K562 (cell line): ENCODE results near the gene XRRA1. TPM values are rescaled to one million over a fixed set of nuclear protein-coding genes. Genes with fewer than 3 reads are reported as not detected.

Experiments
- ATAC-seq: fragments of 200-7000 bp; cut with Tn5 transposase; 3 replicates; pipeline ENCODE4 v1.9.1; 2020; ENCODE audit warnings: moderate library complexity
- BruUV-seq: library from RNA; stranded (reverse); fragments of 400-500 nt; replicated peaks from 2 replicates; lab custom pipeline; 2021; lab: Mats Ljungman, UMichigan
- CTCF ChIA-PET: fragments of 300-600 bp; formaldehyde crosslinking; extraction: SDS; loops from one replicate; lab custom pipeline; 2021; ENCODE audit warnings: low intra/inter-chr PET ratio; lab: Yijun Ruan, JAX
- POLR2A ChIA-PET: fragments of 300-600, 350-650 bp; sonication (Branson Sonifier 250); formaldehyde crosslinking; extraction: SDS; loops from one replicate; lab custom pipeline; 2021; ENCODE audit warnings: antibody characterized with exemption, inconsistent platforms; lab: Yijun Ruan, JAX
- DNase-seq, 4 experiments: peaks; one replicate each; pipeline versions ENCODE4 v3.0.0 to v3.0.0-alpha.2; 2011 to 2018; ENCODE audit warnings: low spot score in 3 of 4, mixed read lengths in 3 of 4; ENCODE audit errors: extremely low read depth in 1 of 4
- FAIRE-seq: peaks from 2 replicates; lab custom pipeline; 2011; peaks lifted over from hg19 to GRCh38; lab: Jason Lieb, UNC
- H2AFZ ChIP-seq: 2 replicates; pipeline ENCODE4 v1.6.0; 2011; ENCODE audit warnings: low read depth, low read length, control low read depth, inconsistent platforms
- H3K27ac ChIP-seq: fragments of 200-600 bp; 3 replicates; pipeline ENCODE4 v1.8.0; 2011; ENCODE audit warnings: low read depth, mild to moderate bottlenecking, control low read depth, inconsistent platforms, low read length, moderate library complexity, mixed read lengths; ENCODE audit errors: extremely low read depth
- H3K27me3 ChIP-seq, 2 experiments: fragments of 300-600 bp in 1 of 2; 2 replicates in 1 of 2; 3 replicates in 1 of 2; pipeline versions ENCODE4 v1.6.0 to v1.8.0; 2011; ENCODE audit warnings: inconsistent platforms in 2 of 2, low read length in 2 of 2, mild to moderate bottlenecking in 1 of 2, mixed read lengths in 1 of 2, moderate library complexity in 1 of 2; ENCODE audit not compliant: control insufficient read depth in 2 of 2, insufficient read depth in 2 of 2
- H3K36me3 ChIP-seq: fragments of 300-600 bp; 3 replicates; pipeline ENCODE4 v1.8.0; 2011; ENCODE audit warnings: mild to moderate bottlenecking, low read length, inconsistent platforms; ENCODE audit not compliant: control insufficient read depth, insufficient read depth
- H3K4me1 ChIP-seq, 2 experiments: fragments of 200-600 bp in 1 of 2; replicated peaks in 1 of 2; 2 replicates in 1 of 2; 3 replicates in 1 of 2; pipeline versions ENCODE4 v1.5.1 to v1.8.0; 2011; ENCODE audit warnings: inconsistent platforms in 2 of 2, low read length in 2 of 2, mild to moderate bottlenecking in 1 of 2, mixed read lengths in 1 of 2, moderate library complexity in 1 of 2; ENCODE audit not compliant: control insufficient read depth in 2 of 2, insufficient read depth in 2 of 2
- H3K4me2 ChIP-seq: 2 replicates; pipeline ENCODE4 v1.6.1; 2011; ENCODE audit warnings: low read length, control low read depth, inconsistent platforms, mixed read lengths; ENCODE audit not compliant: insufficient read depth
- H3K4me3 ChIP-seq: fragments of 200-600 bp; sonication (generic), shearing (Covaris generic); 2 replicates; pipeline ENCODE4 v1.5.1; 2016; ENCODE audit warnings: control low read depth, inconsistent platforms
- H3K79me2 ChIP-seq: fragments of 200-600 bp; 3 replicates; pipeline ENCODE4 v1.8.0; 2011; ENCODE audit warnings: low read length, inconsistent platforms; ENCODE audit not compliant: control insufficient read depth, insufficient read depth
- H3K9ac ChIP-seq, 2 experiments: 2 replicates each; pipeline versions ENCODE4 v1.6.0 to v1.6.1; 2011; ENCODE audit warnings: low read depth in 2 of 2, low read length in 2 of 2, control low read depth in 1 of 2, inconsistent platforms in 1 of 2, mild to moderate bottlenecking in 1 of 2, mixed read lengths in 1 of 2; ENCODE audit not compliant: insufficient read depth in 1 of 2
- H3K9me1 ChIP-seq: one replicate; pipeline ENCODE4 v1.6.0; 2011; ENCODE audit warnings: inconsistent platforms, mild to moderate bottlenecking, low read length, moderate library complexity; ENCODE audit not compliant: control insufficient read depth, insufficient read depth
- H3K9me3 ChIP-seq: replicated peaks from 2 replicates; pipeline ENCODE4 v1.5.1; 2011; ENCODE audit warnings: low read depth, low read length, inconsistent platforms; ENCODE audit not compliant: control insufficient read depth, insufficient read depth
- H4K20me1 ChIP-seq: replicated peaks from 2 replicates; pipeline ENCODE4 v1.6.1; 2011; ENCODE audit warnings: low read length, inconsistent platforms, mixed read lengths; ENCODE audit not compliant: control insufficient read depth, insufficient read depth
- DACH1 ChIP-seq: fragments of 450-650 bp; IDR thresholded peaks from 2 replicates; pipeline ENCODE4 v1.6.1; 2018; ENCODE audit not compliant: partially characterized antibody
- KAT8 ChIP-seq: fragments of 450-650 bp; IDR thresholded peaks from 2 replicates; pipeline ENCODE4 v1.6.1; 2016; ENCODE audit warnings: low read depth, mild to moderate bottlenecking
- MCM7 ChIP-seq, 2 experiments: fragments of 450-650 bp; IDR thresholded peaks; 2 replicates each; pipeline ENCODE4 v1.6.1; 2016 to 2018
- SREBF2 ChIP-seq: sonication (generic); formaldehyde crosslinking; IDR thresholded peaks from 2 replicates; pipeline ENCODE4 v1.4.0; 2020; ENCODE audit warnings: mild to moderate bottlenecking, missing genetic modification reagents
- ZNF778 ChIP-seq: fragments of 450-650 bp; formaldehyde crosslinking; IDR thresholded peaks from 2 replicates; pipeline ENCODE4 v1.4.0; 2020; ENCODE audit warnings: mild to moderate bottlenecking, moderate library complexity
- in situ Hi-C: fragments of 300-500 bp; cut with MboI; formaldehyde crosslinking; loops from 4 replicates; pipeline ENCODE4 v1.15.0; 2018; ENCODE audit warnings: inconsistent platforms, mixed read lengths
- intact Hi-C: fragments of 100-400 bp; cut with micrococcal nuclease; formaldehyde crosslinking; loops from 2 replicates; pipeline ENCODE4 v1.14.2; 2022
- polyA plus RNA-seq, 8 experiments: library from polyadenylated mRNA; depleted of rRNA in 4 of 8; stranded (reverse) in 5 of 8; unstranded in 3 of 8; fragments of >200 nt; fragmentation: Nextera tagmentation in 2 of 8; fragmentation: Illumina TruSeq in 1 of 8; extraction: Ambion mirVana in 2 of 8; extraction: Trizol in 1 of 8; gene quantifications; 2 replicates each; pipeline versions ENCODE4 v1.2.1 to v1.2.3, GENCODE V29; 2011 to 2014; ENCODE audit warnings: inconsistent platforms in 1 of 8, missing spikeins in 1 of 8
- total RNA-seq, 7 experiments: library from RNA; depleted of rRNA in 6 of 7; stranded (reverse); fragments of >200 nt in 6 of 7; fragmentation: Illumina TruSeq in 2 of 7; extraction: Trizol in 2 of 7; gene quantifications; 2 replicates each; pipeline versions ENCODE4 v1.2.1 to v1.2.3, GENCODE V29; 2011 to 2021; ENCODE audit warnings: low replicate concordance in 1 of 7
- TF ChIP-seq, protein P1 (sequence below): sonication (generic); formaldehyde crosslinking; IDR thresholded peaks from 2 replicates; pipeline ENCODE4 v1.9.0; 2022; ENCODE audit warnings: mild to moderate bottlenecking, missing genetic modification reagents
- TF ChIP-seq, protein P2 (sequence below): sonication (generic); formaldehyde crosslinking; IDR thresholded peaks from 2 replicates; pipeline ENCODE4 v1.8.0; 2023; ENCODE audit warnings: missing genetic modification reagents, mild to moderate bottlenecking, borderline replicate concordance
- TF ChIP-seq, protein P3 (sequence below): fragments of 250-450 bp; sonication (Bioruptor Pico); IDR thresholded peaks from 2 replicates; pipeline ENCODE4 v1.4.0; 2020
- TF ChIP-seq, protein P4 (sequence below): fragments of 450-650 bp; formaldehyde crosslinking; IDR thresholded peaks from 2 replicates; pipeline ENCODE4 v1.4.0; 2022; ENCODE audit warnings: missing genetic modification characterization

Gene XRRA1
- total and polyA plus RNA-seq, 9 of the 15 experiments (the other 6 are each of a cell fraction or from before 2014, with no cell fraction given), result 5.0 to 22.5 (median 16.0) TPM

DNA sequence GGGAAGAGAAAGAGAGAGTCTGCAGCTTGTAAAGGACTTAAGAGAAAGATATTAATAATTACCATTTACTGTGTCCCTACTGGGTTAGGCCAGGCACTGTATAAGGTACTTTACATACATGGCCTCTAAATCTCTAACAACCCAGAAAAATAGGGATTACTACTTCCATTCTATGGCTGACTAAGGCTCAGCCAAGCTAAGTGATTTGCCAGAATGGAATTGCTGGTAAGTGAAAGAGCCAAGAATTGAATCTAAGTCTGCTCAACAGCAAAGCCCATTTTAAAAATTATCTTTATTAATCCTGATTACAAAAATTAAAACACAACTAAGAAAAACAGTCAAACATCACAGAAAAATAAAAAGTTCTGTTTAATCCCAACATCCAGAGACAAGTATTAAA lies 21.4 kb downstream of the XRRA1 start:
- Histone ChIP-seq H3K9me3 (no peaks in the 10 kb centered on the region), H3K4me3 (no peak overlapping the region), H3K27ac (no peak overlapping the region), H3K79me2 (no peaks in the 10 kb centered on the region), H3K4me1 (no peaks in the 10 kb centered on the region; a peak in 1 of 5 replicates), H3K9ac (no peak overlapping the region), H3K27me3 (no peaks in the 10 kb centered on the region), H2AFZ (no peak overlapping the region), H3K36me3 (peaks cover 60% of the 10 kb centered on the region), H4K20me1 (0 out of 2 replicates have a peak, but pooled peaks cover 2% of the 10 kb centered on the region), H3K9me1 (no peaks in the 10 kb centered on the region), H3K4me2 (no peak overlapping the region)
- ATAC-seq (no peak), DNase-seq (no peak), FAIRE-seq (no peak)
- POLR2A ChIA-PET, result no interaction called here
- intact Hi-C loops (loop anchor here (5.0 kb wide), 1 partner anchor 215 kb away; no protein-coding TSS in a partner anchor), in situ Hi-C loops (loop anchor here (5.0 kb wide), 1 partner anchor 320 kb away; no protein-coding TSS in a partner anchor)
- no TSS peak for BruUV-seq
- CTCF ChIA-PET, result interaction anchor here (6.0 kb wide), 1 partner anchor 322 kb away, joined by 92 read pairs; no protein-coding TSS in a partner anchor
- TF ChIP-seq ZNF778 (CRISPR knock-in tag) (no peak), MCM7 (IDR thresholded peaks at IDR 0.05) (no peak), DACH1 (no peak), SREBF2 (CRISPR knock-in tag) (no peak), KAT8 (no peak)
- TF ChIP-seq, protein P1, sequence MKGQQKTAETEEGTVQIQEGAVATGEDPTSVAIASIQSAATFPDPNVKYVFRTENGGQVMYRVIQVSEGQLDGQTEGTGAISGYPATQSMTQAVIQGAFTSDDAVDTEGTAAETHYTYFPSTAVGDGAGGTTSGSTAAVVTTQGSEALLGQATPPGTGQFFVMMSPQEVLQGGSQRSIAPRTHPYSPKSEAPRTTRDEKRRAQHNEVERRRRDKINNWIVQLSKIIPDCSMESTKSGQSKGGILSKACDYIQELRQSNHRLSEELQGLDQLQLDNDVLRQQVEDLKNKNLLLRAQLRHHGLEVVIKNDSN (CRISPR knock-in tag), result no peak
- TF ChIP-seq, protein P2, sequence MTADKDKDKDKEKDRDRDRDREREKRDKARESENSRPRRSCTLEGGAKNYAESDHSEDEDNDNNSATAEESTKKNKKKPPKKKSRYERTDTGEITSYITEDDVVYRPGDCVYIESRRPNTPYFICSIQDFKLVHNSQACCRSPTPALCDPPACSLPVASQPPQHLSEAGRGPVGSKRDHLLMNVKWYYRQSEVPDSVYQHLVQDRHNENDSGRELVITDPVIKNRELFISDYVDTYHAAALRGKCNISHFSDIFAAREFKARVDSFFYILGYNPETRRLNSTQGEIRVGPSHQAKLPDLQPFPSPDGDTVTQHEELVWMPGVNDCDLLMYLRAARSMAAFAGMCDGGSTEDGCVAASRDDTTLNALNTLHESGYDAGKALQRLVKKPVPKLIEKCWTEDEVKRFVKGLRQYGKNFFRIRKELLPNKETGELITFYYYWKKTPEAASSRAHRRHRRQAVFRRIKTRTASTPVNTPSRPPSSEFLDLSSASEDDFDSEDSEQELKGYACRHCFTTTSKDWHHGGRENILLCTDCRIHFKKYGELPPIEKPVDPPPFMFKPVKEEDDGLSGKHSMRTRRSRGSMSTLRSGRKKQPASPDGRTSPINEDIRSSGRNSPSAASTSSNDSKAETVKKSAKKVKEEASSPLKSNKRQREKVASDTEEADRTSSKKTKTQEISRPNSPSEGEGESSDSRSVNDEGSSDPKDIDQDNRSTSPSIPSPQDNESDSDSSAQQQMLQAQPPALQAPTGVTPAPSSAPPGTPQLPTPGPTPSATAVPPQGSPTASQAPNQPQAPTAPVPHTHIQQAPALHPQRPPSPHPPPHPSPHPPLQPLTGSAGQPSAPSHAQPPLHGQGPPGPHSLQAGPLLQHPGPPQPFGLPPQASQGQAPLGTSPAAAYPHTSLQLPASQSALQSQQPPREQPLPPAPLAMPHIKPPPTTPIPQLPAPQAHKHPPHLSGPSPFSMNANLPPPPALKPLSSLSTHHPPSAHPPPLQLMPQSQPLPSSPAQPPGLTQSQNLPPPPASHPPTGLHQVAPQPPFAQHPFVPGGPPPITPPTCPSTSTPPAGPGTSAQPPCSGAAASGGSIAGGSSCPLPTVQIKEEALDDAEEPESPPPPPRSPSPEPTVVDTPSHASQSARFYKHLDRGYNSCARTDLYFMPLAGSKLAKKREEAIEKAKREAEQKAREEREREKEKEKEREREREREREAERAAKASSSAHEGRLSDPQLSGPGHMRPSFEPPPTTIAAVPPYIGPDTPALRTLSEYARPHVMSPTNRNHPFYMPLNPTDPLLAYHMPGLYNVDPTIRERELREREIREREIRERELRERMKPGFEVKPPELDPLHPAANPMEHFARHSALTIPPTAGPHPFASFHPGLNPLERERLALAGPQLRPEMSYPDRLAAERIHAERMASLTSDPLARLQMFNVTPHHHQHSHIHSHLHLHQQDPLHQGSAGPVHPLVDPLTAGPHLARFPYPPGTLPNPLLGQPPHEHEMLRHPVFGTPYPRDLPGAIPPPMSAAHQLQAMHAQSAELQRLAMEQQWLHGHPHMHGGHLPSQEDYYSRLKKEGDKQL (CRISPR knock-in tag), result no peak
- TF ChIP-seq, protein P3, sequence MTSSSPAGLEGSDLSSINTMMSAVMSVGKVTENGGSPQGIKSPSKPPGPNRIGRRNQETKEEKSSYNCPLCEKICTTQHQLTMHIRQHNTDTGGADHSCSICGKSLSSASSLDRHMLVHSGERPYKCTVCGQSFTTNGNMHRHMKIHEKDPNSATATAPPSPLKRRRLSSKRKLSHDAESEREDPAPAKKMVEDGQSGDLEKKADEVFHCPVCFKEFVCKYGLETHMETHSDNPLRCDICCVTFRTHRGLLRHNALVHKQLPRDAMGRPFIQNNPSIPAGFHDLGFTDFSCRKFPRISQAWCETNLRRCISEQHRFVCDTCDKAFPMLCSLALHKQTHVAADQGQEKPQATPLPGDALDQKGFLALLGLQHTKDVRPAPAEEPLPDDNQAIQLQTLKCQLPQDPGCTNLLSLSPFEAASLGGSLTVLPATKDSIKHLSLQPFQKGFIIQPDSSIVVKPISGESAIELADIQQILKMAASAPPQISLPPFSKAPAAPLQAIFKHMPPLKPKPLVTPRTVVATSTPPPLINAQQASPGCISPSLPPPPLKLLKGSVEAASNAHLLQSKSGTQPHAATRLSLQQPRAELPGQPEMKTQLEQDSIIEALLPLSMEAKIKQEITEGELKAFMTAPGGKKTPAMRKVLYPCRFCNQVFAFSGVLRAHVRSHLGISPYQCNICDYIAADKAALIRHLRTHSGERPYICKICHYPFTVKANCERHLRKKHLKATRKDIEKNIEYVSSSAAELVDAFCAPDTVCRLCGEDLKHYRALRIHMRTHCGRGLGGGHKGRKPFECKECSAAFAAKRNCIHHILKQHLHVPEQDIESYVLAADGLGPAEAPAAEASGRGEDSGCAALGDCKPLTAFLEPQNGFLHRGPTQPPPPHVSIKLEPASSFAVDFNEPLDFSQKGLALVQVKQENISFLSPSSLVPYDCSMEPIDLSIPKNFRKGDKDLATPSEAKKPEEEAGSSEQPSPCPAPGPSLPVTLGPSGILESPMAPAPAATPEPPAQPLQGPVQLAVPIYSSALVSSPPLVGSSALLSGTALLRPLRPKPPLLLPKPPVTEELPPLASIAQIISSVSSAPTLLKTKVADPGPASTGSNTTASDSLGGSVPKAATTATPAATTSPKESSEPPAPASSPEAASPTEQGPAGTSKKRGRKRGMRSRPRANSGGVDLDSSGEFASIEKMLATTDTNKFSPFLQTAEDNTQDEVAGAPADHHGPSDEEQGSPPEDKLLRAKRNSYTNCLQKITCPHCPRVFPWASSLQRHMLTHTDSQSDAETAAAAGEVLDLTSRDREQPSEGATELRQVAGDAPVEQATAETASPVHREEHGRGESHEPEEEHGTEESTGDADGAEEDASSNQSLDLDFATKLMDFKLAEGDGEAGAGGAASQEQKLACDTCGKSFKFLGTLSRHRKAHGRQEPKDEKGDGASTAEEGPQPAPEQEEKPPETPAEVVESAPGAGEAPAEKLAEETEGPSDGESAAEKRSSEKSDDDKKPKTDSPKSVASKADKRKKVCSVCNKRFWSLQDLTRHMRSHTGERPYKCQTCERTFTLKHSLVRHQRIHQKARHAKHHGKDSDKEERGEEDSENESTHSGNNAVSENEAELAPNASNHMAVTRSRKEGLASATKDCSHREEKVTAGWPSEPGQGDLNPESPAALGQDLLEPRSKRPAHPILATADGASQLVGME (CRISPR knock-in tag), result no peak
- TF ChIP-seq, protein P4, sequence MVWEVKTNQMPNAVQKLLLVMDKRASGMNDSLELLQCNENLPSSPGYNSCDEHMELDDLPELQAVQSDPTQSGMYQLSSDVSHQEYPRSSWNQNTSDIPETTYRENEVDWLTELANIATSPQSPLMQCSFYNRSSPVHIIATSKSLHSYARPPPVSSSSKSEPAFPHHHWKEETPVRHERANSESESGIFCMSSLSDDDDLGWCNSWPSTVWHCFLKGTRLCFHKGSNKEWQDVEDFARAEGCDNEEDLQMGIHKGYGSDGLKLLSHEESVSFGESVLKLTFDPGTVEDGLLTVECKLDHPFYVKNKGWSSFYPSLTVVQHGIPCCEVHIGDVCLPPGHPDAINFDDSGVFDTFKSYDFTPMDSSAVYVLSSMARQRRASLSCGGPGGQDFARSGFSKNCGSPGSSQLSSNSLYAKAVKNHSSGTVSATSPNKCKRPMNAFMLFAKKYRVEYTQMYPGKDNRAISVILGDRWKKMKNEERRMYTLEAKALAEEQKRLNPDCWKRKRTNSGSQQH (CRISPR knock-in tag), result no peak
